Activated CD4-positive, alpha-beta T cell treated with anti-CD3 and anti-CD28 coated beads for 4 hours (primary cell): Measurements from ENCODE around the gene HDAC5.

ENCODE experiments used
- DNase-seq, 2 donors: peaks; one replicate each; pipeline ENCODE4 v3.0.0-alpha.2; 2020

Gene HDAC5

GRCh38 chr17:44086364-44087311, 36.8 kb downstream of the HDAC5 start:
- DNase-seq = peak; percentile 69 to 82

GRCh38 chr17:44085908-44086307, 37.5 kb downstream of the HDAC5 start:
- DNase-seq = no peak

GRCh38 chr17:44084921-44085320, 38.5 kb downstream of the HDAC5 start:
- DNase-seq = no peak

- peak in 1 of 2 donors; percentile 19 for DNase-seq
These were observed 39.3 kb downstream of the HDAC5 start for GRCh38 chr17:44084131-44084538.

- no peak for DNase-seq
These were observed 40.1 kb downstream of the HDAC5 start for GRCh38 chr17:44083250-44083849.

DNA sequence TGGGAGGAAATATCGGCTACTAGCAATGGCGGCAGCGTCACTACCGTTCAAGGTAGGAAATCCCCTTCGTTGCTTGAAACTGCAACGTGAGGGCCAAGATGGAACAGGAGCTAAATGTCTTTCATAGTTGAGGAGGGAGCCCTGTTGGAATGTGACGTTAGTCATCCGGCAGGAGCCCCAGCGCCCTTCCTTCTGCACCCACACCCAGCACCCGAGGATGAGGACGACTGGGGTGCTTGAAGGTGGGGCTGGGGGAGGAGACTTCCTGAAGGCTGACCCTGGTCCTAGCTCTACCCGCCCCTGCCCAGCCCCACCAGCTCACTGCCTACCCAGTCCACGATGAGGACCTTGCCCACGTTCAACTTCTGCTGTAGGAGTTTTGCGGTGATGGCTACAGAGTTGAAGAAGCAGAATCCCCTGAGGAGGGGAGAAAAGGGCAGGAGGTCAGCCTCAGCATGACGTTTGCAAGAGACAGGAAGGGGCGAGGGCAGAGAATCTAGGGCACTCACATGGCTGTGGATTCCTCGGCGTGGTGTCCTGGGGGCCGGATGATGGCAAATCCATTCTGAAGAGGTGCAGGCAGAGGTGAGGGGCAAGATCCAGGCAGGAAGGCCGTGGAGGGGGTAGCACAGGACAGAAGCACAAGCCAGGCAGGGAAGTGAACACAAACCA, 41.0 kb downstream of the HDAC5 start:
- no peak for DNase-seq

DNA sequence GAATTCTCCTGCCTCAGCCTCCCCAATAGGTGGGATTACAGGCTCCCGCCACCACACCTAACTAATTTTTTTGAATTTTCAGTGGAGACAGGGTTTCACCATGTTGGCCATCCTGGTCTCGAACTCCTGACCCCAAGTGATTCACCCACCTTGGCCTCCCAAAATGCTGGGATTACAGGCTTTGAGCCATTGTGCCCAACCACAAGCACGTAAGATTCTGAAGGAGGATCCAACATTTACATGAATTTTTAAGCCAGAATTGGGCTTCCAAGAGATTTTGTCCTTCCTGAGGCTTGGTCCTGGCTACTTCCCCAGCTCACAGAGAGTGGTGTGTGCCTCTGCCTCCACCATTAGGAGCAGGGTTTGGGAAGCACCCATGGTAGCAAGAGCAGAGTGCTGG, 41.8 kb downstream of the HDAC5 start:
- DNase-seq = no peak

DNA sequence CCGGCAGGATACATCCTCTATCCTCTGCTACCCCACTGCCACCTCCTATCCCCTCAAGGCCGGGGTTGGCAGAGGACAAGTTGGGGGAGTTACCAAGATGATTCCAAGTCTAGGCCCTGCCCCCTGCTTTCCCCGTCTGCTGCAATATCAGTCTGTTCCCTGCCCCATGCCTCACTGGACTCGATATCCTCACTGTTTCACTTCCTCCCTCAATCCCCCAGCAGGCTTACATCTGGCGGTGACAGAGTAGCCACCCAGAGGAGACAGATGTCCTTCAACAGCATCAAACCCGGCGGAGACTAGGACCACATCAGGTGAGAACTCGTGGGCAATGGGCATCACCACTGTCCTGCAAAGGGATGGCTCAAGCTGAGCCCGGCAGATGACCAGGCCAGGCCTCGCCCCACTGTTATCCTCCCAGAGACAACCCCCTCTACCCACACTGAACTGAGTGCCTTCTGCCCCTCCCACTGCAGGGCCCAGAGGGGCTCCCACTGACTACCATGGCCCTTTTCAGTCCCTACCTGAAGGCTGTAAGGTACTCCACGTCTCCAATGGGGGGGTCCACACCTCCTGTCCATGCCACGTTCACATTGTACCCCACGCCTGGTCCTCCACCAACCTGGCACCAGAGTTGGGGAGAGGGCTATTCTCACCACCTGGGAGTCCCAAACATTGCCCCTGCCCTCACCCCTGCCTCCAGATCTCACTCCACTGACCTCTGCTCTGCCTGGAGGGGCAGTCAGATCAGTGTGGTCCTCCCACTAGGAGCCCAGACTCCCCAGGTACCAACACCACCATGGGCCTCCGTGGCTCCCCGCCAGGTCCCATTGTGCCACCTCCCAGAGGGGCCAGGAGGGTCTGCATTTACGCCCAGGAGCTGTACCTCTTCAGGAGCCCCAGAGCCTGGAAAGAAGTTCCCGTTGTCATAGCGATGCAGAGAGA, 43.3 kb downstream of the HDAC5 start:
- DNase-seq = no peak

GRCh38 chr17:44078412-44078811, 45.0 kb downstream of the HDAC5 start:
- DNase-seq = no peak

DNA sequence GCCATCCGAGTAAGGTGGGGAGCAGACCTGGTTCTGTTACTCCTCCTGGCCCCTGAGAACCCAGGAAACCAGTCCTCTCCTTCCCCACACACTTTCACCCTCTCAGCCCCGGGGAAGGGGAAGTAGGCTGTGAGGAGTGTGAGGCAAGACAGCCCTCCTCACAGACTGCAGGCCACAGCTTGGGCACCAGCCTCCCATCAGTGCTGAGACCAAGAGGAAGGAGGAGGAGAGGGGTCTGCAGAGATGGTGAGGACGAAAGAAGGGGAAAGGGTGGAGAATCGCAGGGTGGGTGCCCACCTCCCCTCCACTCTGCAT, 45.9 kb downstream of the HDAC5 start:
- no peak for DNase-seq

GRCh38 chr17:44076716-44077594, 46.5 kb downstream of the HDAC5 start:
- DNase-seq = no peak

DNA sequence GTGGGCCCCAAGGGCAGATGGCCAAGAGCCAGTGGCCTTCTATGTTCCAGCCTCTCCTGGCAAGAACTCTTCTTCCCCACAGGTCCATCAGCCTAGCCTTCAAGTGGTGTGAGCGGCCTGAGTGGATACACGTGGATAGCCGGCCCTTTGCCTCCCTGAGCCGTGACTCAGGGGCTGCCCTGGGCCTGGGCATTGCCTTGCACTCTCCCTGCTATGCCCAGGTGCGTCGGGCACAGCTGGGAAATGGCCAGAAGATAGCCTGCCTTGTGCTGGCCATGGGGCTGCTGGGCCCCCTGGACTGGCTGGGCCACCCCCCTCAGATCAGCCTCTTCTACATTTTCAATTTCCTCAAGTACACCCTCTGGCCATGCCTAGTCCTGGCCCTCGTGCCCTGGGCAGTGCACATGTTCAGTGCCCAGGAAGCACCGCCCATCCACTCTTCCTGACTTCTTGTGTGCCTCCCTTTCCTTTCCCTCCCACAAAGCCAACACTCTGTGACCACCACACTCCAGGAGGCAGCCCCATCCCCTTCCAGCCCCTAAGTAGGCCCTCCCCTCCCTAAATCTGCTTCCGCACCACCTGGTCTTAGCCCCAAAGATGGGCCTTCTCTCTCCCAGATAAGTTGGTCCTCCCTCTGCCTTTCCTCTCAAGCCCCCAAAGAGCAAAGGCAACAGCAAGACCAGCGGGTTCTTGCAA, 47.7 kb downstream of the HDAC5 start:
- no peak for DNase-seq

- no peak for DNase-seq
These were observed 48.5 kb downstream of the HDAC5 start for GRCh38 chr17:44074911-44075285.

DNA sequence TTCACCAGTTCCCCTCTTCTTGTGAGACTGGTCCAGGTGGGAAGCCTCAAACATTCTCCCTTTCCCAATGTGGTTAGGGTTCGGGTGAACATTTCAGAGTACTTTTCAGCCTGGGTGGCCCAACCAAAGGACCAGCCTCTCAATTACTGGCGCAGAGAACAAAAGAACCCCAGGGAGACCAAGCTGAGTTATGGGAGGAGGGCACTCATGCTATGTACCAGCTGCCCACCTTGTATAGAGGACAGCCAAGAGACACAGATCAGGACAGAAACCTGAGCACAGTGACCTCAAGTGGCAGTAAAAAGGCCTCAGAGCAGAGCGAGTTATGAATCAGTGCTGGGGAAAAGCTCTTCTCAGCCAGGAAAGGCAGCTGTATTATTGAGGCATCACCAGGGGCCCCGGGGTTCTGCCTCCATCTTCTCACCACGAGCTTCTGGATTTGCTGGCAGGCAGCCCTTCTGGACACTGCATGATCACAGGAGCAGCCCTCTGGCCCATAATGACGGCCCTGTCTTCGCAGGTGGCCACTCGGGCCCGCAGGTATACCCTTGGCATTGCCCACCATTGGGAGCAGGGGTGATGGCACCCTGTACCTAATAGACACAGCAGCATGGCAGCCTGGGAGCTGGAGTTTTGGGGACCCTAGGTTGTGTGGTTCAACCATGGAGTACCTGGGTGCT, 49.1 kb downstream of the HDAC5 start:
- no peak for DNase-seq

DNA sequence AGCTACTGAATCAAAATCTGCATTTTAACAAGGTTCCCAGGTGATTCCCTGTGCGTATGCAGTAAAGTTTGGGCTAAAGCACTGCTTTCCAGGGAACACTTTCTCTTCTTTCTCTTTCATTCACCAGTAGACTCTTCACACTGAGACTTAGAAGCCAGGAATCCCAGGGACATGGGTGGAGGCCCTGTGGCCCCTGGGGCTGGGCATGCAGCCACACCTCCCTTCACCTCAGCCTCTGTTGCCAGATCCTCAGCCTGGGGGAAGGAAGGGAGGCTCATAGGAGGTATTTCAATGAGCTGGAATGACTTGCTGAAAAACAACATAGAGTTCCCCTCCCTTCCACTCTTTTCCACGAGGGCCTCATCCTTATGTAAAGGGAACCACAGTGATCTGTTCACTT, 51.7 kb downstream of the HDAC5 start:
- no peak for DNase-seq

- DNase-seq = peak; percentile 67 to 70
These were observed 52.3 kb downstream of the HDAC5 start for GRCh38 chr17:44071198-44071520.

DNA sequence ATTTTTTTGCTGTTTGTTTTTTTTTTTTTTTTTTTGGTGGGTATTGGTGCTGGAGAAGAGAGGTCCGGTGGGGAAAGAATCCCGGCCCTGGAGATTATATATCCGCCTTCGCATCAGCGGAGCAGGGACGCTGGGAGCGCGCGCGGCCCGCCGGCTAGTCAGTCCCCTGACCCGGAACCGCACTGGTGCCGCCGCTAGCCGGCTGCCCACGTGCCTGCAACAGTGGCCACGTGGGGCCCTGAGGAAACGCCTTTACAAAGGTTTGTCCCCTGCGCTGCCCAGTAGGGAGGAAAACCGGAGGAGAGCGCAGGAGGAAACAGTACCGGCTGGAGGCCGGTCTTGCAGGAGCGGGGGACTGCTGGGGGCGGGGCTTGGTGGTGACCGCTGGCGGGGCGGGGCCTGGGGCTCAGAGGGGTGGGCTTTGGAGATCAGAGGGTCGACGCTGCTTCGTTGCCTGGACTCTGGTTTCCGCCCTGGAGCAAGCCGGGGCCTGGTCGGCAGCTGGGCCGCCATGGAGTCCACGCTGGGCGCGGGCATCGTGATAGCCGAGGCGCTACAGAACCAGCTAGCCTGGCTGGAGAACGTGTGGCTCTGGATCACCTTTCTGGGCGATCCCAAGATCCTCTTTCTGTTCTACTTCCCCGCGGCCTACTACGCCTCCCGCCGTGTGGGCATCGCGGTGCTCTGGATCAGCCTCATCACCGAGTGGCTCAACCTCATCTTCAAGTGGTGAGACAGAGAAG, 52.8 kb downstream of the HDAC5 start, which contains the start of gene G6PC3:
Gene G6PC3 (plus strand): TSS at position 281 of the 743 bp plus-strand sequence. CDS start 231 bp downstream, at position 512.
- DNase-seq = peak; percentile 59 to 74

GRCh38 chr17:44069974-44070454, 53.4 kb downstream of the HDAC5 start:
- no peak for DNase-seq

DNA sequence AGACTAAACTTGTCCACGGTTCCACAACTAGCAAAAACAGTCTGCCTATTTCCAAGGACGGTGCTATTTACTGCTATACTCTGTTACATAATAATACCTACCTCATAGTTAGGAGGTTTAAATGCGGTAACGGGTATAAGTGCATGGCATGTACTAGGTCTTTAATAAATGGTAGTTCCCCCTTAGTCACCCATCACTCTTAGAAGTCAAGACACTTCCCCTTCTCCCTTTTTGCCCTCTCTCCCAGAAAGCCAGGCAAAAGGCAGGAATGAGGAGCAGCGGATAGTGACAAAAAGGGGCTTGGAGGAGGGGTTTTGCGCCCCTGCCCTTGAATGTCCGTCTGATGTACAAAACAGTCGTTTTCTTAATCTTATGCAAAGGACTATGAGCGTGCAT, 55.9 kb downstream of the HDAC5 start:
- DNase-seq = no peak
